ENCODE measurements around the gene C5orf52. TPM values are rescaled to one million over a fixed set of nuclear protein-coding genes. Genes with fewer than 3 reads are reported as not detected.
A peak's percentile ranks its signal among the peaks of the same experiment; 100 is the strongest.

The C5orf52 gene
- not detected for polyA plus RNA-seq

GRCh38 chr5:157670662-157671591 is at the start of gene C5orf52:
Gene C5orf52, plus strand, starts transcription at chr5:157671533. Its CDS starts 82 bp downstream, at chr5:157671615.
- Mint-ChIP-seq H3K27me3 (peaks cover 16% of the 10 kb centered on the region), H3K9me3 (no peaks in the 10 kb centered on the region), H3K36me3 (no peaks in the 10 kb centered on the region), H3K27ac (peak within 1 kb of the TSS; percentile 5 to 95 (median 9)), H3K4me1 (peaks cover 21 to 28% (median 25%) of the 10 kb centered on the region in 3 donors), H3K4me3 (peak within 1 kb of the TSS; percentile 92 to 98 (median 96))

GRCh38 chr5:157624144-157624543 is 47.2 kb upstream of the C5orf52 start:
- Mint-ChIP-seq H3K4me3 (no peak overlapping the region), H3K9me3 (peaks cover 0 to under 1% (median 0%) of the 10 kb centered on the region in 3 donors), H3K36me3 (peaks cover 4% of the 10 kb centered on the region), H3K27ac (peak overlapping the region in 1 of 3 donors; percentile 18), H3K4me1 (peaks cover 0 to 6% (median 0%) of the 10 kb centered on the region in 3 donors), H3K27me3 (no peaks in the 10 kb centered on the region)

- Mint-ChIP-seq H3K4me1 (peaks cover 0 to 3% (median 0%) of the 10 kb centered on the region in 3 donors), H3K27me3 (no peaks in the 10 kb centered on the region), H3K4me3 (no peak overlapping the region), H3K9me3 (peaks cover 3 to 6% (median 3%) of the 10 kb centered on the region in 3 donors), H3K36me3 (peaks cover 4% of the 10 kb centered on the region), H3K27ac (no peak overlapping the region)
Observed at GRCh38 chr5:157626831-157627230, 44.5 kb upstream of the C5orf52 start.

- Mint-ChIP-seq H3K9me3 (peaks cover 3 to 6% (median 3%) of the 10 kb centered on the region in 3 donors), H3K27ac (no peak overlapping the region), H3K27me3 (no peaks in the 10 kb centered on the region), H3K4me3 (no peak overlapping the region), H3K36me3 (no peaks in the 10 kb centered on the region), H3K4me1 (peaks cover 0 to 3% (median 3%) of the 10 kb centered on the region in 3 donors)
Observed at GRCh38 chr5:157630341-157630740, 41.0 kb upstream of the C5orf52 start.

- Mint-ChIP-seq H3K27me3 (no peaks in the 10 kb centered on the region), H3K36me3 (peaks cover 2% of the 10 kb centered on the region), H3K9me3 (no peaks in the 10 kb centered on the region), H3K4me3 (no peak overlapping the region), H3K4me1 (peaks cover 4 to 6% (median 5%) of the 10 kb centered on the region in 3 donors), H3K27ac (no peak overlapping the region)
Observed at GRCh38 chr5:157640406-157641066, 30.8 kb upstream of the C5orf52 start.

- H3K27ac Mint-ChIP-seq: no peak overlapping the region
- peaks cover 4% of the 10 kb centered on the region for H3K36me3 Mint-ChIP-seq
- H3K4me3 Mint-ChIP-seq: peak overlapping the region in 1 of 4 donors; percentile 55
- H3K9me3 Mint-ChIP-seq: peaks cover 0 to 4% (median 2%) of the 10 kb centered on the region in 3 donors
- no peaks in the 10 kb centered on the region for H3K27me3 Mint-ChIP-seq
- H3K4me1 Mint-ChIP-seq: peaks cover 32 to 38% (median 36%) of the 10 kb centered on the region in 3 donors
Observed at GRCh38 chr5:157648275-157648990, 22.9 kb upstream of the C5orf52 start.

GRCh38 chr5:157649101-157649500 is 22.2 kb upstream of the C5orf52 start:
- Mint-ChIP-seq H3K27ac (no peak overlapping the region), H3K9me3 (peaks cover 0 to 7% (median 4%) of the 10 kb centered on the region in 3 donors), H3K27me3 (no peaks in the 10 kb centered on the region), H3K36me3 (peaks cover 7% of the 10 kb centered on the region), H3K4me3 (peak overlapping the region in 1 of 4 donors; percentile 55), H3K4me1 (peaks cover 34 to 38% (median 36%) of the 10 kb centered on the region in 3 donors)

- Mint-ChIP-seq H3K4me3 (peak overlapping the region; percentile 76 to 92 (median 88)), H3K27me3 (no peaks in the 10 kb centered on the region), H3K27ac (peak overlapping the region; percentile 85 to 90 (median 86)), H3K9me3 (peaks cover 2 to 11% (median 10%) of the 10 kb centered on the region in 3 donors), H3K4me1 (peaks cover 31 to 36% (median 36%) of the 10 kb centered on the region in 3 donors), H3K36me3 (peaks cover 9% of the 10 kb centered on the region)
Observed at GRCh38 chr5:157650991-157651611, 20.2 kb upstream of the C5orf52 start.

- peaks cover 3 to 11% (median 10%) of the 10 kb centered on the region in 3 donors for H3K9me3 Mint-ChIP-seq
- peak overlapping the region; percentile 85 to 90 (median 86) for H3K27ac Mint-ChIP-seq
- H3K4me1 Mint-ChIP-seq: peaks cover 28 to 31% (median 29%) of the 10 kb centered on the region in 3 donors
- peak overlapping the region; percentile 76 to 95 (median 88) for H3K4me3 Mint-ChIP-seq
- H3K36me3 Mint-ChIP-seq: peaks cover 11% of the 10 kb centered on the region
- no peaks in the 10 kb centered on the region for H3K27me3 Mint-ChIP-seq
Observed at GRCh38 chr5:157651623-157652376, 19.5 kb upstream of the C5orf52 start.

- Mint-ChIP-seq H3K4me3 (peak within 1 kb of the TSS; percentile 76 to 95 (median 88)), H3K36me3 (peaks cover 11% of the 10 kb centered on the region), H3K9me3 (peaks cover 3 to 11% (median 10%) of the 10 kb centered on the region in 3 donors), H3K27me3 (no peaks in the 10 kb centered on the region), H3K27ac (peak within 1 kb of the TSS; percentile 85 to 90 (median 86)), H3K4me1 (peaks cover 24 to 30% (median 27%) of the 10 kb centered on the region in 3 donors)
Observed at GRCh38 chr5:157652377-157652692, 19.0 kb upstream of the C5orf52 start, which contains the start of gene SOX30. Gene SOX30, minus strand, starts transcription at chr5:157652438. Its CDS starts 360 bp downstream, at chr5:157652078.

- H3K36me3 Mint-ChIP-seq: peaks cover 26% of the 10 kb centered on the region
- H3K4me1 Mint-ChIP-seq: peaks cover 8 to 10% (median 10%) of the 10 kb centered on the region in 3 donors
- H3K27me3 Mint-ChIP-seq: no peaks in the 10 kb centered on the region
- no peak overlapping the region for H3K4me3 Mint-ChIP-seq
- H3K9me3 Mint-ChIP-seq: peaks cover 7 to 16% (median 14%) of the 10 kb centered on the region in 3 donors
- no peak overlapping the region for H3K27ac Mint-ChIP-seq
Observed at GRCh38 chr5:157657516-157657915, 13.8 kb upstream of the C5orf52 start.

- Mint-ChIP-seq H3K36me3 (peaks cover 19% of the 10 kb centered on the region), H3K4me3 (no peak overlapping the region), H3K27ac (no peak overlapping the region), H3K4me1 (peaks cover 4 to 9% (median 7%) of the 10 kb centered on the region in 3 donors), H3K27me3 (no peaks in the 10 kb centered on the region), H3K9me3 (peaks cover 7 to 12% (median 10%) of the 10 kb centered on the region in 3 donors)
Observed at GRCh38 chr5:157658893-157659292, 12.4 kb upstream of the C5orf52 start.

- peaks cover 4 to 9% (median 7%) of the 10 kb centered on the region in 3 donors for H3K4me1 Mint-ChIP-seq
- H3K36me3 Mint-ChIP-seq: peaks cover 19% of the 10 kb centered on the region
- peaks cover 7 to 12% (median 8%) of the 10 kb centered on the region in 3 donors for H3K9me3 Mint-ChIP-seq
- no peak overlapping the region for H3K27ac Mint-ChIP-seq
- H3K4me3 Mint-ChIP-seq: no peak overlapping the region
- H3K27me3 Mint-ChIP-seq: no peaks in the 10 kb centered on the region
Observed at GRCh38 chr5:157659868-157660660, 11.3 kb upstream of the C5orf52 start.

Measured in IgD-negative memory B cell (primary cell).